Measurements from ENCODE around the gene COQ5.
"Not testable (repeated sequence)": the region's sequence is repeated elsewhere in the genome, so short reads cannot be mapped to it uniquely, and the experiment has no call there.

COQ5 gene

DNA sequence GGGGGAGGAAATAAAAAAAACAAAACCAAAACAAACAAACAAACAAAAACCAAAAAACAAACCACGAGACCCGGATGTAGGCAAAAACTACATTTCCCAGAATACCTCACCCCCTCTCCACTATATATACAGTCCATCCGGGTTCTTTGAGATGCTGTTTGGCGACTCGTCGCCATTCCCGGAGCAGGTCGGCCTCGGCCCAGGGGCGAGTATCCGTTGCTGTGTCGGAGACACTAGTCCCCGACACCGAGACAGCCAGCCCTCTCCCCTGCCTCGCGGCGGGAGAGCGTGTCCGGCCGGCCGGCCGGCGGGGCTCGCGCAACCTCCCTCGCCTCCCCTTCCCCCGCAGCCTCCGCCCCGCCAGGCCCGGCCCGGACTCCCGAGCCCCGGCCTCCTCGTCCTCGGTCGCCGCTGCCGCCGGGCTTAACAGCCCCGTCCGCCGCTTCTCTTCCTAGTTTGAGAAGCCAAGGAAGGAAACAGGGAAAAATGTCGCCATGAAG is 5.3 kb upstream of the COQ5 start, which contains the start of gene RNF10 (continued):
- TF ChIP-seq SP3 (tag by site-specific recombination; IDR thresholded peaks at IDR 0.05) (peak; percentile 60), ZNF335 (tag by site-specific recombination; conservative IDR thresholded peaks at IDR 0.05) (peak; percentile 93), ZNF707 (tag by site-specific recombination; IDR thresholded peaks at IDR 0.05) (no peak), ZNF350 (tag by site-specific recombination; IDR thresholded peaks at IDR 0.05) (no peak), ZSCAN30 (tag by site-specific recombination; IDR thresholded peaks at IDR 0.05) (peak; percentile 79), SP7 (tag by site-specific recombination; IDR thresholded peaks at IDR 0.05) (peak; percentile 31; the same call in 1 of the 2 replicates), ZXDB (tag by site-specific recombination; IDR thresholded peaks at IDR 0.05) (peak; percentile 60)
- TF ChIP-seq, protein P1, sequence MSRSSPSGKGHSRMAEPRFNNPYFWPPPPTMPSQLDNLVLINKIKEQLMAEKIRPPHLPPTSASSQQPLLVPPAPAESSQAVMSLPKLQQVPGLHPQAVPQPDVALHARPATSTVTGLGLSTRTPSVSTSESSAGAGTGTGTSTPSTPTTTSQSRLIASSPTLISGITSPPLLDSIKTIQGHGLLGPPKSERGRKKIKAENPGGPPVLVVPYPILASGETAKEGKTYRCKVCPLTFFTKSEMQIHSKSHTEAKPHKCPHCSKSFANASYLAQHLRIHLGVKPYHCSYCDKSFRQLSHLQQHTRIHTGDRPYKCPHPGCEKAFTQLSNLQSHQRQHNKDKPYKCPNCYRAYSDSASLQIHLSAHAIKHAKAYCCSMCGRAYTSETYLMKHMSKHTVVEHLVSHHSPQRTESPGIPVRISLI (tag by site-specific recombination; IDR thresholded peaks at IDR 0.05), result peak; percentile 92

DNA sequence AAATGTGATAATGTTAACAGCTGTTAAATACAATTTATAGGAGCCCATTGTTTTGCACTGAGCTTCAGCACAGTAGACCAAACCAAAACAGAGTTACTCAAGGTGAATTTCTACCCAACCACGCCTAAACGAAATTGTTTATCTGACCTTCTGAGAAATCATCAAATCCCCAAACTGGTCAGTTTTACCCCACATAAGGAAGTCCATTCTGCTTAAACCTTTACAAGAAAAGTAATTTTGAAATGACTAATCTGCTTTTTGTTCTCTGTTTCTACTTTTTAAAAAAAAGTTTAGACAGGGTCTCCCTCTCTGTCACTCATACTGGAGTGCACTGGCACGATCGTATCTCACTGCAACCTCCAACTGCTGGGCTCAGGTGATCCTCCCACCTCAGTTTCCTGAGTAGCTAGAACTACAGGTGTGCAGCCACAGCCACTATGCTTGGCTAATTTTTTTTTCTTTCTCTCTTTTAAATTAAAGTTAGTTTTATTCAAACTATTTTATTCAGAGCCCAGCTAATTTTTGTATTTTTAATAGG is 3.8 kb upstream of the COQ5 start:
- Histone ChIP-seq H3K27ac (ENCODE audit: extremely low read depth, low read depth, low read length) (no peak overlapping the region), H3K4me1 (ENCODE audit: control insufficient read depth, insufficient read depth, low read length) (peaks cover 7% of the 10 kb centered on the region; the same call in 1 of the 2 replicates), H3K9me3 (ENCODE audit: control insufficient read depth, insufficient read depth, low read depth, low read length) (no peaks in the 10 kb centered on the region), H3K4me3 (ENCODE audit: low read depth, low read length) (no peak overlapping the region), H3K36me3 (ENCODE audit: control insufficient read depth in 2 of 2, insufficient read depth in 1 of 2, low read length in 2 of 2) (peaks cover 15 to 21% of the 10 kb centered on the region in 2 experiments; a peak in 2 of 3 replicates)
- TF ChIP-seq, protein P1 (tag by site-specific recombination; IDR thresholded peaks at IDR 0.05), result no peak
- TF ChIP-seq KLF8 (tag by site-specific recombination; IDR thresholded peaks at IDR 0.05), result no peak
- TF ChIP-seq, protein P2, sequence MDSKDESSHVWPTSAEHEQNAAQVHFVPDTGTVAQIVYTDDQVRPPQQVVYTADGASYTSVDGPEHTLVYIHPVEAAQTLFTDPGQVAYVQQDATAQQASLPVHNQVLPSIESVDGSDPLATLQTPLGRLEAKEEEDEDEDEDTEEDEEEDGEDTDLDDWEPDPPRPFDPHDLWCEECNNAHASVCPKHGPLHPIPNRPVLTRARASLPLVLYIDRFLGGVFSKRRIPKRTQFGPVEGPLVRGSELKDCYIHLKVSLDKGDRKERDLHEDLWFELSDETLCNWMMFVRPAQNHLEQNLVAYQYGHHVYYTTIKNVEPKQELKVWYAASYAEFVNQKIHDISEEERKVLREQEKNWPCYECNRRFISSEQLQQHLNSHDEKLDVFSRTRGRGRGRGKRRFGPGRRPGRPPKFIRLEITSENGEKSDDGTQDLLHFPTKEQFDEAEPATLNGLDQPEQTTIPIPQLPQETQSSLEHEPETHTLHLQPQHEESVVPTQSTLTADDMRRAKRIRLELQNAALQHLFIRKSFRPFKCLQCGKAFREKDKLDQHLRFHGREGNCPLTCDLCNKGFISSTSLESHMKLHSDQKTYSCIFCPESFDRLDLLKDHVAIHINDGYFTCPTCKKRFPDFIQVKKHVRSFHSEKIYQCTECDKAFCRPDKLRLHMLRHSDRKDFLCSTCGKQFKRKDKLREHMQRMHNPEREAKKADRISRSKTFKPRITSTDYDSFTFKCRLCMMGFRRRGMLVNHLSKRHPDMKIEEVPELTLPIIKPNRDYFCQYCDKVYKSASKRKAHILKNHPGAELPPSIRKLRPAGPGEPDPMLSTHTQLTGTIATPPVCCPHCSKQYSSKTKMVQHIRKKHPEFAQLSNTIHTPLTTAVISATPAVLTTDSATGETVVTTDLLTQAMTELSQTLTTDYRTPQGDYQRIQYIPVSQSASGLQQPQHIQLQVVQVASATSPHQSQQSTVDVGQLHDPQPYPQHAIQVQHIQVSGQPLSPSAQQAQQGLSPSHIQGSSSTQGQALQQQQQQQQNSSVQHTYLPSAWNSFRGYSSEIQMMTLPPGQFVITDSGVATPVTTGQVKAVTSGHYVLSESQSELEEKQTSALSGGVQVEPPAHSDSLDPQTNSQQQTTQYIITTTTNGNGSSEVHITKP (tag by site-specific recombination; IDR thresholded peaks at IDR 0.05), result 0 out of 2 replicates have a peak, but pooled peaks have one; percentile 38
- ChIA-PET POLR2A (no interaction called here), CTCF (no interaction called here)

DNA sequence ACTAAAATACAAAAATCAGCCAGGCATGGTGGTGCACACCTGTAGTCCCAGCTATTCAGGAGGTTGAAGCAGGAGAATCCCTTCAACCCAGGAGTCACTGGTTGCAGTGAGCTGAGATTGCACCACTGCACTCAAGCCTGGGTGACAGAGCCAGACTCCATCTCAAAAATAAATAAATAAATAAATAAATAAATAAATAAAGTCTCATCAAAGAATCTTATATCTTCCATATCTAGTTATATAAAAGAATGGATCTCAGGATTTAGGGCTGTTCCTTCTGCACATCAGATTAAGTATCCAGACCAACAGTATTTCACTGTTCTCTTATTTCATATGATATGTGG is 1.4 kb upstream of the COQ5 start:
- not testable (repeated sequence) for H3K36me3 ChIP-seq (ENCODE audit: control insufficient read depth in 2 of 2, insufficient read depth in 1 of 2, low read length in 2 of 2); H3K9me3 ChIP-seq (ENCODE audit: control insufficient read depth, insufficient read depth, low read depth, low read length); H3K4me1 ChIP-seq (ENCODE audit: control insufficient read depth, insufficient read depth, low read length); H3K4me3 ChIP-seq (ENCODE audit: low read depth, low read length); H3K27ac ChIP-seq (ENCODE audit: extremely low read depth, low read depth, low read length)
- POLR2A ChIA-PET, result interaction anchor here (2.0 kb wide), 1 partner anchor 34 kb away, joined by 26 read pairs; the partner anchor contains the start of gene DYNLL1
- CTCF ChIA-PET, result interaction anchor here (0.6 kb wide), 1 partner anchor 13 kb away, joined by 3 read pairs; no protein-coding TSS in a partner anchor
- TF ChIP-seq ZNF623 (tag by site-specific recombination; IDR thresholded peaks at IDR 0.05) (peak; percentile 81), ZNF791 (tag by site-specific recombination; IDR thresholded peaks at IDR 0.05) (0 out of 2 replicates have a peak, but pooled peaks have one; percentile 63), ZNF529 (tag by site-specific recombination; IDR thresholded peaks at IDR 0.05; ENCODE audit: insufficient replicate concordance) (peak; percentile 67), KLF1 (tag by site-specific recombination; IDR thresholded peaks at IDR 0.05) (peak; percentile 6; the same call in 1 of the 2 replicates), ZBTB21 (tag by site-specific recombination; IDR thresholded peaks at IDR 0.05) (peak; percentile 54), ZNF664 (tag by site-specific recombination; IDR thresholded peaks at IDR 0.05) (peak; percentile 62; the same call in 1 of the 2 replicates), ZNF426 (tag by site-specific recombination; IDR thresholded peaks at IDR 0.05) (peak; percentile 83)
- TF ChIP-seq, protein P3, sequence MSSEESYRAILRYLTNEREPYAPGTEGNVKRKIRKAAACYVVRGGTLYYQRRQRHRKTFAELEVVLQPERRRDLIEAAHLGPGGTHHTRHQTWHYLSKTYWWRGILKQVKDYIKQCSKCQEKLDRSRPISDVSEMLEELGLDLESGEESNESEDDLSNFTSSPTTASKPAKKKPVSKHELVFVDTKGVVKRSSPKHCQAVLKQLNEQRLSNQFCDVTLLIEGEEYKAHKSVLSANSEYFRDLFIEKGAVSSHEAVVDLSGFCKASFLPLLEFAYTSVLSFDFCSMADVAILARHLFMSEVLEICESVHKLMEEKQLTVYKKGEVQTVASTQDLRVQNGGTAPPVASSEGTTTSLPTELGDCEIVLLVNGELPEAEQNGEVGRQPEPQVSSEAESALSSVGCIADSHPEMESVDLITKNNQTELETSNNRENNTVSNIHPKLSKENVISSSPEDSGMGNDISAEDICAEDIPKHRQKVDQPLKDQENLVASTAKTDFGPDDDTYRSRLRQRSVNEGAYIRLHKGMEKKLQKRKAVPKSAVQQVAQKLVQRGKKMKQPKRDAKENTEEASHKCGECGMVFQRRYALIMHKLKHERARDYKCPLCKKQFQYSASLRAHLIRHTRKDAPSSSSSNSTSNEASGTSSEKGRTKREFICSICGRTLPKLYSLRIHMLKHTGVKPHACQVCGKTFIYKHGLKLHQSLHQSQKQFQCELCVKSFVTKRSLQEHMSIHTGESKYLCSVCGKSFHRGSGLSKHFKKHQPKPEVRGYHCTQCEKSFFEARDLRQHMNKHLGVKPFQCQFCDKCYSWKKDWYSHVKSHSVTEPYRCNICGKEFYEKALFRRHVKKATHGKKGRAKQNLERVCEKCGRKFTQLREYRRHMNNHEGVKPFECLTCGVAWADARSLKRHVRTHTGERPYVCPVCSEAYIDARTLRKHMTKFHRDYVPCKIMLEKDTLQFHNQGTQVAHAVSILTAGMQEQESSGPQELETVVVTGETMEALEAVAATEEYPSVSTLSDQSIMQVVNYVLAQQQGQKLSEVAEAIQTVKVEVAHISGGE (tag by site-specific recombination; conservative IDR thresholded peaks at IDR 0.05; ENCODE audit: low read depth), result peak; percentile 72
- TF ChIP-seq, protein P4, sequence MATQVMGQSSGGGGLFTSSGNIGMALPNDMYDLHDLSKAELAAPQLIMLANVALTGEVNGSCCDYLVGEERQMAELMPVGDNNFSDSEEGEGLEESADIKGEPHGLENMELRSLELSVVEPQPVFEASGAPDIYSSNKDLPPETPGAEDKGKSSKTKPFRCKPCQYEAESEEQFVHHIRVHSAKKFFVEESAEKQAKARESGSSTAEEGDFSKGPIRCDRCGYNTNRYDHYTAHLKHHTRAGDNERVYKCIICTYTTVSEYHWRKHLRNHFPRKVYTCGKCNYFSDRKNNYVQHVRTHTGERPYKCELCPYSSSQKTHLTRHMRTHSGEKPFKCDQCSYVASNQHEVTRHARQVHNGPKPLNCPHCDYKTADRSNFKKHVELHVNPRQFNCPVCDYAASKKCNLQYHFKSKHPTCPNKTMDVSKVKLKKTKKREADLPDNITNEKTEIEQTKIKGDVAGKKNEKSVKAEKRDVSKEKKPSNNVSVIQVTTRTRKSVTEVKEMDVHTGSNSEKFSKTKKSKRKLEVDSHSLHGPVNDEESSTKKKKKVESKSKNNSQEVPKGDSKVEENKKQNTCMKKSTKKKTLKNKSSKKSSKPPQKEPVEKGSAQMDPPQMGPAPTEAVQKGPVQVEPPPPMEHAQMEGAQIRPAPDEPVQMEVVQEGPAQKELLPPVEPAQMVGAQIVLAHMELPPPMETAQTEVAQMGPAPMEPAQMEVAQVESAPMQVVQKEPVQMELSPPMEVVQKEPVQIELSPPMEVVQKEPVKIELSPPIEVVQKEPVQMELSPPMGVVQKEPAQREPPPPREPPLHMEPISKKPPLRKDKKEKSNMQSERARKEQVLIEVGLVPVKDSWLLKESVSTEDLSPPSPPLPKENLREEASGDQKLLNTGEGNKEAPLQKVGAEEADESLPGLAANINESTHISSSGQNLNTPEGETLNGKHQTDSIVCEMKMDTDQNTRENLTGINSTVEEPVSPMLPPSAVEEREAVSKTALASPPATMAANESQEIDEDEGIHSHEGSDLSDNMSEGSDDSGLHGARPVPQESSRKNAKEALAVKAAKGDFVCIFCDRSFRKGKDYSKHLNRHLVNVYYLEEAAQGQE (tag by site-specific recombination; IDR thresholded peaks at IDR 0.05), result peak; percentile 62; the same call in 1 of the 2 replicates
